PFSK-1 (cell line): ENCODE results near the gene RAB9A.

Experiments used
- FOXP2 ChIP-seq: optimal IDR thresholded peaks from 2 replicates; pipeline ENCODE3; 2011; ENCODE audit warnings: borderline replicate concordance, control low read depth, inconsistent platforms; ENCODE audit not compliant: insufficient read depth; ENCODE audit errors: extremely low read length, extremely low read depth
- POLR2AphosphoS5 ChIP-seq: IDR thresholded peaks from 2 replicates; pipeline ENCODE4 v1.6.1; 2012; ENCODE audit warnings: low read depth, mild to moderate bottlenecking, control low read depth, low read length, moderate library complexity
- SIN3A ChIP-seq: IDR thresholded peaks from 2 replicates; pipeline ENCODE4 v1.6.1; 2012; ENCODE audit warnings: mild to moderate bottlenecking, low read length, moderate library complexity, borderline replicate concordance; ENCODE audit not compliant: insufficient read depth
- TAF1 ChIP-seq: IDR thresholded peaks from 2 replicates; pipeline ENCODE4 v1.6.1; 2012; ENCODE audit warnings: low read length, control low read depth, borderline replicate concordance; ENCODE audit not compliant: insufficient read depth
- TF ChIP-seq, protein P1 (sequence below), 2 experiments: IDR thresholded peaks; 2 replicates each; pipeline versions ENCODE4 v1.6.1 to v1.8.0; 2011 to 2012; ENCODE audit warnings: low read depth in 2 of 2, low read length in 2 of 2, control low read depth in 1 of 2, inconsistent platforms in 1 of 2, mild to moderate bottlenecking in 1 of 2, moderate library complexity in 1 of 2; ENCODE audit not compliant: insufficient read depth in 1 of 2

The RAB9A gene

DNA sequence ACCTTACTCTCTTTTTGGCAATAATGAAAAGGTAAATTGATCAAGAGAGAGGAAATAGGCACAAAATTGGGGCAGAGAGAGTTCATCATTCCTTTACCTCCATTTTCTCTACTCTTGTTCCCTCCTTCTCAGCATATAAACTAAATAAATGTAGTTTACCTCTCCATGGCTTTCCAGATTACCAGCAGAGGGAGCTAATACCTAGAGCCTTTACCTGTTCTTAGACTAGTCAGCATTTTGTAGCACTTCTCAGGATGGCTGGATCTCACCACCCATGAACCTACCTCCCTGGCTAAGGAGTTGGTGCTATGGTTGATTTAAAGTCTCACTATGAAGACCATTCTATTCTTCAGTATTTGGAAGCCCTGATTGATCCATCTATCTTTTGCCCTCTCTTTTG is 61.3 kb downstream of the RAB9A start:
- no peak for TF ChIP-seq TAF1
- TF ChIP-seq FOXP2, result no peak
- TF ChIP-seq, protein P1, sequence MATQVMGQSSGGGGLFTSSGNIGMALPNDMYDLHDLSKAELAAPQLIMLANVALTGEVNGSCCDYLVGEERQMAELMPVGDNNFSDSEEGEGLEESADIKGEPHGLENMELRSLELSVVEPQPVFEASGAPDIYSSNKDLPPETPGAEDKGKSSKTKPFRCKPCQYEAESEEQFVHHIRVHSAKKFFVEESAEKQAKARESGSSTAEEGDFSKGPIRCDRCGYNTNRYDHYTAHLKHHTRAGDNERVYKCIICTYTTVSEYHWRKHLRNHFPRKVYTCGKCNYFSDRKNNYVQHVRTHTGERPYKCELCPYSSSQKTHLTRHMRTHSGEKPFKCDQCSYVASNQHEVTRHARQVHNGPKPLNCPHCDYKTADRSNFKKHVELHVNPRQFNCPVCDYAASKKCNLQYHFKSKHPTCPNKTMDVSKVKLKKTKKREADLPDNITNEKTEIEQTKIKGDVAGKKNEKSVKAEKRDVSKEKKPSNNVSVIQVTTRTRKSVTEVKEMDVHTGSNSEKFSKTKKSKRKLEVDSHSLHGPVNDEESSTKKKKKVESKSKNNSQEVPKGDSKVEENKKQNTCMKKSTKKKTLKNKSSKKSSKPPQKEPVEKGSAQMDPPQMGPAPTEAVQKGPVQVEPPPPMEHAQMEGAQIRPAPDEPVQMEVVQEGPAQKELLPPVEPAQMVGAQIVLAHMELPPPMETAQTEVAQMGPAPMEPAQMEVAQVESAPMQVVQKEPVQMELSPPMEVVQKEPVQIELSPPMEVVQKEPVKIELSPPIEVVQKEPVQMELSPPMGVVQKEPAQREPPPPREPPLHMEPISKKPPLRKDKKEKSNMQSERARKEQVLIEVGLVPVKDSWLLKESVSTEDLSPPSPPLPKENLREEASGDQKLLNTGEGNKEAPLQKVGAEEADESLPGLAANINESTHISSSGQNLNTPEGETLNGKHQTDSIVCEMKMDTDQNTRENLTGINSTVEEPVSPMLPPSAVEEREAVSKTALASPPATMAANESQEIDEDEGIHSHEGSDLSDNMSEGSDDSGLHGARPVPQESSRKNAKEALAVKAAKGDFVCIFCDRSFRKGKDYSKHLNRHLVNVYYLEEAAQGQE (IDR thresholded peaks at IDR 0.05; ENCODE audit: insufficient read depth in 1 of 2, low read depth in 2 of 2, low read length in 2 of 2), result no peak
- no peak for TF ChIP-seq POLR2AphosphoS5
- no peak for TF ChIP-seq SIN3A

DNA sequence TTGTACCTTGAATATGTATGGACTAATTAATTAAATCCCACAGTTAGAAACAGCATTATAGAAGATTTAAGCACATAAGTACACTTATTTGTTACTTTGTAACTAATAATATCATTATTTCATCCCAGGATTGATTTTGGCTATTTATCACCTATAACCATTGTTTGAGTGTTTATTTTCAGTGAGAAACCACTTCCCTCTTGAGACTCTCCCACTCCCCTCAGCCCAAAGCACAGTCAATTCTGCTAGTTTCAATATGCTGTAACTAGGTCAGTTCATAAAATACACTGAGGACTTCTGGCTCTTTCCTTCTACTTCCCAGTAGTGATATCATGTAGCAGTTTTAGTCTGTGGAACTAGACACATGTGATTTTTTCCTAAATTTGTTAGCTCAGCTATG is 61.9 kb downstream of the RAB9A start:
- TF ChIP-seq TAF1 (no peak), POLR2AphosphoS5 (no peak), FOXP2 (no peak), SIN3A (no peak)
- TF ChIP-seq, protein P1 (IDR thresholded peaks at IDR 0.05; ENCODE audit: insufficient read depth in 1 of 2, low read depth in 2 of 2, low read length in 2 of 2), result no peak

- no peak for TF ChIP-seq FOXP2
- no peak for TF ChIP-seq TAF1
- no peak for TF ChIP-seq POLR2AphosphoS5
- TF ChIP-seq SIN3A, result no peak
- TF ChIP-seq, protein P1 (IDR thresholded peaks at IDR 0.05; ENCODE audit: insufficient read depth in 1 of 2, low read depth in 2 of 2, low read length in 2 of 2), result no peak
These were observed 63.2 kb downstream of the RAB9A start for GRCh38 chrX:13752141-13752540.

- TF ChIP-seq SIN3A (no peak), FOXP2 (no peak), TAF1 (no peak), POLR2AphosphoS5 (no peak)
- TF ChIP-seq, protein P1 (IDR thresholded peaks at IDR 0.05; ENCODE audit: insufficient read depth in 1 of 2, low read depth in 2 of 2, low read length in 2 of 2), result no peak
These were observed 63.7 kb downstream of the RAB9A start for GRCh38 chrX:13752646-13753045.

- TF ChIP-seq POLR2AphosphoS5, result no peak
- no peak for TF ChIP-seq TAF1
- TF ChIP-seq, protein P1 (IDR thresholded peaks at IDR 0.05; ENCODE audit: insufficient read depth in 1 of 2, low read depth in 2 of 2, low read length in 2 of 2), result no peak
- TF ChIP-seq SIN3A, result no peak
- TF ChIP-seq FOXP2, result no peak
These were observed 65.8 kb downstream of the RAB9A start for GRCh38 chrX:13754765-13755164.
